Endothelial cell of umbilical vein (primary cell): ENCODE data around the gene SART1. TPM values are rescaled to one million over a fixed set of nuclear protein-coding genes. Genes with fewer than 3 reads are reported as not detected.
A peak's percentile ranks its signal among the peaks of the same experiment; 100 is the strongest.

Source experiments
- BruUV-seq: library from RNA; stranded (reverse); fragments of 400-500 nt; replicated peaks from 2 replicates; lab custom pipeline; 2021; lab: Mats Ljungman, UMichigan
- CTCF ChIA-PET: fragments of 300-600, 350-600 bp; sonication (Branson Sonifier 250); formaldehyde crosslinking; loops from one replicate; lab custom pipeline; 2021; ENCODE audit warnings: antibody characterized with exemption, inconsistent platforms; lab: Charles Lee
- POLR2A ChIA-PET: fragments of 300-600, 350-600 bp; sonication (Branson Sonifier 250); formaldehyde crosslinking; loops from one replicate; lab custom pipeline; 2021; ENCODE audit warnings: antibody characterized with exemption, inconsistent platforms; lab: Charles Lee
- DNase-seq: peaks from one replicate; pipeline ENCODE4 v3.0.0-alpha.2; 2011; ENCODE audit warnings: low read depth, low spot score
- FAIRE-seq: peaks from 2 replicates; lab custom pipeline; 2011; peaks lifted over from hg19 to GRCh38; lab: Jason Lieb, UNC
- H2AFZ ChIP-seq: 2 replicates; pipeline ENCODE4 v1.6.0; 2012; ENCODE audit warnings: low read depth, low read length, control low read depth, inconsistent platforms
- H3K27ac ChIP-seq: 2 replicates; pipeline ENCODE4 v1.5.1; 2011; ENCODE audit warnings: low read depth, mild to moderate bottlenecking, control low read depth, low read length, moderate library complexity; ENCODE audit not compliant: insufficient read depth
- H3K27me3 ChIP-seq, 2 experiments: 2 replicates each; pipeline versions ENCODE4 v1.6.0 to v1.6.1; 2011; ENCODE audit warnings: low read length in 2 of 2, mixed read lengths in 1 of 2; ENCODE audit not compliant: control insufficient read depth in 2 of 2, insufficient read depth in 2 of 2
- H3K36me3 ChIP-seq, 2 experiments: 2 replicates in 1 of 2; 3 replicates in 1 of 2; pipeline ENCODE4 v1.5.1; 2011; ENCODE audit warnings: low read length in 2 of 2, mild to moderate bottlenecking in 1 of 2, moderate library complexity in 1 of 2; ENCODE audit not compliant: control insufficient read depth in 2 of 2, insufficient read depth in 2 of 2; ENCODE audit errors: extremely low read depth in 1 of 2
- H3K4me1 ChIP-seq: 3 replicates; pipeline ENCODE4 v1.5.1; 2011; ENCODE audit warnings: mild to moderate bottlenecking, low read length; ENCODE audit not compliant: control insufficient read depth, insufficient read depth; ENCODE audit errors: extremely low read depth
- H3K4me2 ChIP-seq: 2 replicates; pipeline ENCODE4 v1.6.1; 2011; ENCODE audit warnings: low read length, control low read depth, mixed read lengths; ENCODE audit not compliant: insufficient read depth
- H3K4me3 ChIP-seq, 3 experiments: fragments of 200-600 bp in 1 of 3; sonication (generic), shearing (Covaris generic) in 1 of 3; replicated peaks in 1 of 3; 2 replicates each; pipeline ENCODE4 v1.5.1; 2011 to 2016; ENCODE audit warnings: control low read depth in 3 of 3, low read length in 3 of 3, mild to moderate bottlenecking in 2 of 3, inconsistent platforms in 1 of 3, low read depth in 1 of 3, moderate library complexity in 1 of 3; ENCODE audit not compliant: insufficient read depth in 1 of 3
- H3K79me2 ChIP-seq: 2 replicates; pipeline ENCODE4 v1.6.0; 2012; ENCODE audit warnings: low read length, inconsistent platforms; ENCODE audit not compliant: control insufficient read depth, insufficient read depth
- H3K9ac ChIP-seq: replicated peaks from 2 replicates; pipeline ENCODE3; 2011; ENCODE audit warnings: low read length, control low read depth; ENCODE audit not compliant: insufficient read depth; ENCODE audit errors: extremely low read depth
- H3K9me1 ChIP-seq: replicated peaks from 3 replicates; pipeline ENCODE4 v1.6.0; 2011; ENCODE audit warnings: mild to moderate bottlenecking, low read length; ENCODE audit not compliant: control insufficient read depth, insufficient read depth; ENCODE audit errors: extremely low read depth
- H3K9me3 ChIP-seq: replicated peaks from 2 replicates; pipeline ENCODE4 v1.5.1; 2012; ENCODE audit warnings: low read length, inconsistent platforms; ENCODE audit not compliant: control insufficient read depth, insufficient read depth
- H4K20me1 ChIP-seq: replicated peaks from 2 replicates; pipeline ENCODE3; 2011; ENCODE audit warnings: mild to moderate bottlenecking, low read length; ENCODE audit not compliant: control insufficient read depth, insufficient read depth; ENCODE audit errors: extremely low read depth
- CTCF ChIP-seq, 2 donors: IDR thresholded peaks; 1 replicate in 1 of 2; 2 replicates in 1 of 2; pipeline ENCODE4 v1.5.1; 2011; ENCODE audit warnings: low read length in 2 of 2, mild to moderate bottlenecking in 2 of 2, moderate library complexity in 2 of 2, control low read depth in 1 of 2, inconsistent platforms in 1 of 2, low read depth in 1 of 2; ENCODE audit not compliant: insufficient read depth in 1 of 2; ENCODE audit errors: extremely low read depth in 1 of 2
- EZH2 ChIP-seq: IDR thresholded peaks from 2 replicates; pipeline ENCODE4 v1.6.1; 2012; ENCODE audit warnings: borderline replicate concordance, low read depth, mild to moderate bottlenecking, moderate library complexity, low read length, inconsistent platforms; ENCODE audit not compliant: severe bottlenecking
- FOS ChIP-seq: IDR thresholded peaks from 2 replicates; pipeline ENCODE4 v1.6.1; 2011; ENCODE audit warnings: mild to moderate bottlenecking, low read length, moderate library complexity, borderline replicate concordance; ENCODE audit not compliant: insufficient read depth
- GATA2 ChIP-seq: IDR thresholded peaks from 2 replicates; pipeline ENCODE4 v1.7.0; 2011; ENCODE audit warnings: low read depth, mild to moderate bottlenecking, moderate library complexity, mixed read lengths, low read length; ENCODE audit not compliant: insufficient read length, insufficient read depth
- JUN ChIP-seq: IDR thresholded peaks from 2 replicates; pipeline ENCODE4 v1.6.1; 2011; ENCODE audit warnings: borderline replicate concordance, low read depth; ENCODE audit not compliant: insufficient read length, insufficient read depth
- MYC ChIP-seq: IDR thresholded peaks from one replicate; pipeline ENCODE4 v1.6.1; 2011; ENCODE audit warnings: mild to moderate bottlenecking, low read depth, low read length
- POLR2A ChIP-seq: IDR thresholded peaks from 2 replicates; pipeline ENCODE4 v1.6.1; 2012; ENCODE audit warnings: low read depth, mild to moderate bottlenecking, control low read depth, low read length
- POLR2AphosphoS5 ChIP-seq: IDR thresholded peaks from 2 replicates; pipeline ENCODE4 v1.6.1; 2012; ENCODE audit warnings: low read depth, mild to moderate bottlenecking, control low read depth, low read length, moderate library complexity; ENCODE audit not compliant: insufficient read depth
- dilution Hi-C: fragments of 300-500 bp; cut with MboI; formaldehyde crosslinking; loops from one replicate; pipeline ENCODE4 v1.15.0; 2019; ENCODE audit warnings: low sequenced_read_pairs; ENCODE audit not compliant: extremely low pct_ligation_motif_present
- intact Hi-C: fragments of 100-400 bp; cut with micrococcal nuclease; formaldehyde crosslinking; loops from one replicate; pipeline ENCODE4 v1.10.0; 2022
- polyA plus RNA-seq, 4 experiments: library from polyadenylated mRNA; depleted of rRNA in 3 of 4; stranded (reverse) in 3 of 4; unstranded in 1 of 4; fragments of >200 nt; gene quantifications; 2 replicates each; pipeline versions ENCODE4 v1.2.1 to v1.2.3, GENCODE V29; 2011 to 2012; ENCODE audit warnings: missing spikeins in 1 of 4
- total RNA-seq: library from RNA; stranded (reverse); gene quantifications from 2 replicates; pipeline ENCODE4 v1.2.3, GENCODE V29; 2021
- TF ChIP-seq, protein P1 (sequence below): IDR thresholded peaks from 2 replicates; pipeline ENCODE4 v1.6.1; 2011; ENCODE audit not compliant: insufficient read depth, insufficient read length

SART1 gene
- total and polyA plus RNA-seq, 2 donors (not counting 3 experiments of a cell fraction or from before 2014, with no cell fraction given), result 21.8 to 62.7 TPM

- dilution Hi-C loops (no loop called here), intact Hi-C loops (loop anchor here (2.0 kb wide), 1 partner anchor 42 kb away; no protein-coding TSS in a partner anchor)
- DNase-seq (no peak), FAIRE-seq (no peak)
- Histone ChIP-seq H3K9me3 (no peaks in the 10 kb centered on the region), H3K36me3 (peaks cover 8 to 19% of the 10 kb centered on the region in 2 experiments), H3K79me2 (peaks cover 38% of the 10 kb centered on the region), H3K4me1 (peaks cover 9% of the 10 kb centered on the region), H3K27me3 (no peaks in the 10 kb centered on the region), H4K20me1 (no peaks in the 10 kb centered on the region), H3K27ac (no peak overlapping the region), H2AFZ (no peak overlapping the region), H3K4me2 (peak overlapping the region; percentile 82), H3K4me3 (peak overlapping the region; percentile 68 to 88 (median 82)), H3K9me1 (no peaks in the 10 kb centered on the region), H3K9ac (peak overlapping the region; percentile 74)
- TF ChIP-seq JUN, result no peak
- TF ChIP-seq, protein P1, sequence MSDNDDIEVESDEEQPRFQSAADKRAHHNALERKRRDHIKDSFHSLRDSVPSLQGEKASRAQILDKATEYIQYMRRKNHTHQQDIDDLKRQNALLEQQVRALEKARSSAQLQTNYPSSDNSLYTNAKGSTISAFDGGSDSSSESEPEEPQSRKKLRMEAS, result no peak
- no peak for TF ChIP-seq GATA2
- no peak for TF ChIP-seq FOS
- no peak for TF ChIP-seq POLR2A
- TF ChIP-seq CTCF (IDR thresholded peaks at IDR 0.05; ENCODE audit: extremely low read depth in 1 of 2, insufficient read depth in 1 of 2, low read depth in 1 of 2, low read length in 2 of 2), result no peak
- TF ChIP-seq EZH2, result no peak
- TF ChIP-seq POLR2AphosphoS5, result no peak
- no peak for TF ChIP-seq MYC
- ChIA-PET CTCF (interaction anchor here (1.1 to 1.9 kb wide), 4 partner anchors 17 to 119 kb away, joined by 3 to 14 read pairs (median 7); no protein-coding TSS in a partner anchor), POLR2A (interaction anchor here (0.7 to 1.5 kb wide), 2 partner anchors 19 to 340 kb away, joined by 4 to 5 read pairs; partner anchors contain the start of gene RELA)
- BruUV-seq, result no TSS peak
These were observed 41.8 kb downstream of the SART1 start for GRCh38 chr11:66003291-66003690.
